CD4-positive, alpha-beta T cell treated with Interleukin-1 beta for 1 hour (primary cell): ENCODE data around the gene TRIM29.
"Not testable (repeated sequence)": the region's sequence is repeated elsewhere in the genome, so short reads cannot be mapped to it uniquely, and the experiment has no call there.

Experiments
- DNase-seq, 2 donors: peaks; one replicate each; pipeline ENCODE4 v3.0.0-alpha.2; 2020 to 2022

TRIM29 gene, protein sequence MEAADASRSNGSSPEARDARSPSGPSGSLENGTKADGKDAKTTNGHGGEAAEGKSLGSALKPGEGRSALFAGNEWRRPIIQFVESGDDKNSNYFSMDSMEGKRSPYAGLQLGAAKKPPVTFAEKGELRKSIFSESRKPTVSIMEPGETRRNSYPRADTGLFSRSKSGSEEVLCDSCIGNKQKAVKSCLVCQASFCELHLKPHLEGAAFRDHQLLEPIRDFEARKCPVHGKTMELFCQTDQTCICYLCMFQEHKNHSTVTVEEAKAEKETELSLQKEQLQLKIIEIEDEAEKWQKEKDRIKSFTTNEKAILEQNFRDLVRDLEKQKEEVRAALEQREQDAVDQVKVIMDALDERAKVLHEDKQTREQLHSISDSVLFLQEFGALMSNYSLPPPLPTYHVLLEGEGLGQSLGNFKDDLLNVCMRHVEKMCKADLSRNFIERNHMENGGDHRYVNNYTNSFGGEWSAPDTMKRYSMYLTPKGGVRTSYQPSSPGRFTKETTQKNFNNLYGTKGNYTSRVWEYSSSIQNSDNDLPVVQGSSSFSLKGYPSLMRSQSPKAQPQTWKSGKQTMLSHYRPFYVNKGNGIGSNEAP

GRCh38 chr11:120137611-120138521, at the start of gene TRIM29:
Gene TRIM29 (minus strand): TSS chr11:120138113. CDS start chr11:120138031, 82 bp downstream.
- DNase-seq, result no peak

DNA sequence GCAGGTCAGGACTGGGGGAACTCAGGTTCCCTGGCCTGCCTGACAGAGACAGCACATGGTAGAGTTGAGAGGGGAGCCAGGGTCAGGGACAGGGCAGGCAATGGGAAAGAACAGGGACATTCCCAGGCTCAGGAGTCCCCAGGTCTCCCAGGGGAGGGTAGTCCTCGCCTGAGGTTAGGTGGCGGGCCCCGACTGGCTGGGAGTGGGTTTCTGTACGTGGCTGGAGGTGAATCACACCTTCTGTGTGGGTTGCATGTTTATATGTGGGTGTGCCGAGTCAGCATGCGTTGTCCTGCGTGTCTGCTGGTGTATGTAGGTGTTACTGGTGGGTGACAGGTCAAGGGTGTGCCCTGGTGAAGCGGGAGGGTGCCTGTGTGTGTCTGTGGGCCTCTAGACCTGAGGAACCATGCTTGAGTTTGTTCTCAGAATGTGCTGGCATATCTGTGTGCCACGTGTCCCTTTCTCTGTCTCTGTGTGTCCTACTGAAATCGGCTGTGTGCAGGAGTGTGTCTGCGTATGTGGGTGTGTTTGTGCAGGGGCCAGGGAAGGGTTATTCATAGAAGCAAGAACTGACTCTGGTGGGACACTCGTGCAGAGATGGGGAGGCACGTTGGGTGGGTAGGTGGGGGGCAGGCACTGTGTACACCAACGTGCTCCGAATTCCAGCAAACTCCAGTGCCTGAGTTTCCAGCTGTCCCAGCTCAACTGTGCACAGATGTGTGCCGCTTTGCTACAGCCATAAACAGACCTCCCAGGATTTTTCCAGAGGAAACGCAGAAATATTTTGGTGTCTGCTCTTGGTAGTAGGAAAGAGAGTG, 49.1 kb upstream of the TRIM29 start:
- no peak for DNase-seq

DNA sequence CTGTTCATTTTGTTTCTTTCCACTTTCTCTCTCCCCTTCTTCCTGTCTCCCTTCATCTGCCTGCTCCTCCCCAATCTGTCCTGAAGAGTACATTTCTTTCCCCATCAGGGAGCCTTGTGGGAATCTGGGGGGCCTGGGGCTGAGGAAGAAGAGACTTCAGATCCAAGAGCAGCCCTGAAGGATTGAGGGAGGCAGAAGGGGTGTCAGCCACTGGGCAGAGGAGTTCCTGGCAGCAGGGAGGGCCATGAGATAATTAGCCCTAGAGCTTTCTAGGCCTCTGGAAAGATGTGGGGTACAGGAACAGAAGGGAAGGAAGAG, 48.5 kb upstream of the TRIM29 start:
- no peak for DNase-seq

DNA sequence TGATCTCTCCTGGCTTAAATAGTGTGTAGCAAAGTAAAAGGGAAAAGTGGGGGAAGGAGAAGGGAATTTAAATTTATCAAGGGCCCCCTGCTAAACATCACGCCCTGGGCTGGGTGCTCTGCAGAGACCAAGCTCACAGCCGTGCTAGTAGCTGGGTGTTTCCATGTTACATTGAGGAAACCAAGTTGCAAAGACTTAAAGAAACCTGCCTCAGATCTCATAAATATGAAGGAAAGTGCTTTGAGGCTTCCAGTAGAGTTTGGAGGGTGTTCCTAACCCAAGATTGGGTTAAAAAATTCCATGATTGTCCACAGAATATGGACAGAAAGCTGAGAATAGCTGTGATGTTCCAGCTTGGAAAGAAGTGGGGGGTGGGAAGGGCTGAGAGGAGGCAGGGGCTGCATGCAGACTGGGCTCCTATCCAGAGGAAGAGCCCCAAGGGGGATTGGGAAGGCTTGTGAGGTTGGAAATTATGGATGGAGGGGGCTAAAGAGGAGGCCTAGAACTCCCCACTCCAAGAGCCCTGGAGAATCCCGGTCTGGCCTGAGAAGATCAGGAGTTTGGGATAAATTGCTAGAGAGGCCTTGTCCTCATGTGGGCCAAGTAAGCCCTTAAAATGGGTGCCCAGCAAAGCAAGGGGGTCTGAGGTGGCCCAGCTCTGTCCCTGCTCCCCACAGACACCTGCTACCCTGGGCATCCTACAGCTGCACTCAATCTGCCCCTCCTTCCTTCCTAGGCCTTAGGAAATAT, 48.0 kb upstream of the TRIM29 start:
- no peak for DNase-seq

- no peak for DNase-seq
Observed at GRCh38 chr11:120184946-120185705, 47.2 kb upstream of the TRIM29 start.

DNA sequence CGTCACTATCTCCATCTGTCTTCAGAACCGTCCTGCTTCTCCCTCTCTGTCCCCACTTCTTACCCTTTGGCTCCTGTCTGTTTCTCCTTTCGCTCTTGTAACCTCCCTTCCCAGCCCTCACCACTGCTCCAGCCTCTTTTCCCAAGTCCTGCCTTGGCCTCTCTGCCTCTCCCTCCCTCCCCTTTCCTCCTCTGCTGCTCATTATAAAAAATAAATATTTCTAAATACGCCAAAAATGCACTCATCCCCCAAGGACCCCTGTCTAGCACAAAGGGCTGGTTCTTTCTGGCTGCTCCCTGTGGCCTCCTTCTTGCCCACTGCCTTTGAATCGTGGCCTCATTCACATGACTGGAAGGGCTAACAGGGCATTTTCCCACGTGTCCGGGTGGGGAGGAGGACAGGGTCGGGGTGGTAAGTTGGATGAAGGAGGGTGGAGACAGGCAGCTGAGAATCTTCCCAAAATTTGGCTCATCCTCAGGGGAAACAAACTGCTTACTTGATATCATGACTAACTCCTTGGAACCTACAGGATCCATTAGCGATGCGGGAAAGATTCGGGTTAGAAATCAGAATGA, 46.5 kb upstream of the TRIM29 start:
- DNase-seq, result no peak

- no peak for DNase-seq
Observed at GRCh38 chr11:120183701-120184141, 45.8 kb upstream of the TRIM29 start.

GRCh38 chr11:120182790-120183491, 45.0 kb upstream of the TRIM29 start:
- DNase-seq, result no peak

DNA sequence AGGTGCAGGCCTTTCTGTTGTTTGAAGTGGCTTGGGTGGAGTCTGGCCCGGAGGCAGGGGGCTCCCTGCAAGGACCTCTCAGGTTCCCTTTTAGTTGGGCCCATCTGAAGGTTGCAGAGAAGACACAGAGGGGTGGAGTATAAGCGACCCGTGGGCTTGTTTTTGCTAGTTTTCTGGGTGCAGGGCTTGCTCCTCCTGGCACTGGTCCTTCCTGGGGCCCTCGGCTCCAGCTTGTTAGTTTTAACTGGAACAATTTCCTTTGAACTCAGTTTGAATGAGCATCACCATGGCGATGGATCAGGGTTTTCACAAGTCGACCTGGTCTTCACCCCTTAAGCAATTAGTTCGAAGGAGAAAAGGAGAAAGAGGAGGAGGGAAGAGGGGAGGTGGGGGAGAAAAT, 44.5 kb upstream of the TRIM29 start:
- no peak for DNase-seq

DNA sequence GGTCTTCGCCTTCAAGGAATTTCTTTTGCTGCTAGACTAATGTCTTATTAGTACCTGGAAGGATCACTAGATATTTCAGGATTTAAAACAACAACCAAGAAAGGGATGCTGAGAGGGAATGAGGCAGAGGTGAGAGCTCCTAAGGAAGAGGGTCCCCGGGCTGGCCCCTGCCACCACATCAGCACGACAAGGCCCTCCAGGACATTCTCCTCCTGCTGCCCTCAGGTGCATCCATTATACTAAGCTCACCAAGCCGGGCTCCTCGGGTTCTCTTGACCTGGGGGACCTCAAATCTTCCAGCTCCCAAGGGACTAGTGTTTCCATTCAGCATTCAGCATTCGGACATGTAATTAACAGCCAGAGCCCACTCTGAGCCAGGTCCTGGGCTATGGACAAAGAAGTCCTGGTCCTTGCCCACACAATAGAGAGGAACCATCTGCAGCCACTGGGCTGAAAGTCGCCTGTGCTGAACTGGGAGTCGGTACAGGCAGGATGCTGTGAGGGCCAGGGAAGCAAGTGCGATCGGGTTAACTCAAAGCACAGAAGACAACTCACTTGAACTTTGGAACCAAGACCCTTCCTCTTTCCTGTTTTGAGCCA, 43.6 kb upstream of the TRIM29 start:
- DNase-seq, result no peak

- DNase-seq, result no peak
Observed at GRCh38 chr11:120180551-120181232, 42.8 kb upstream of the TRIM29 start.

- not testable (repeated sequence) for DNase-seq
Observed at GRCh38 chr11:120180063-120180462, 42.1 kb upstream of the TRIM29 start.

- no peak for DNase-seq
Observed at GRCh38 chr11:120179057-120179672, 41.3 kb upstream of the TRIM29 start.

GRCh38 chr11:120178561-120179056, 40.7 kb upstream of the TRIM29 start:
- no peak for DNase-seq

DNA sequence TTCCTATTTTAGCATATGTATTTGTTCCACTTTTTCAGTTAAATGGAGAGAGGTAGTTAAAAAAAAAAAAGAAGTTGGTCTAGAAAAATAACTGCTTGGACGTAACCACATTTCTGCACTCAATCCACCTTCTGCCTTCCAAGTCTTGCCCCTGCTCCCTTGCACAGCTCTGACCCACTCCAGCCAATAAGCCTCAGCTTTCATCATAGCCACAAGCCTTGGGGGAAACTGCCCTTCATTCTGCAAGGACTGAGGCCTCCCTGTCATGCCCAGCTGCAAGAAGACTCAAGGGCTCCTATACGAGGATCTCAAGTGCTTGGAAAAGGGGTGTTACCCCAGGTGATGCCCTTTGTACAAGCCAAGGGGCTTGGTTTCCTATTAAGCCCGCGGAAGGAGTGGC, 37.0 kb upstream of the TRIM29 start:
- no peak for DNase-seq

DNA sequence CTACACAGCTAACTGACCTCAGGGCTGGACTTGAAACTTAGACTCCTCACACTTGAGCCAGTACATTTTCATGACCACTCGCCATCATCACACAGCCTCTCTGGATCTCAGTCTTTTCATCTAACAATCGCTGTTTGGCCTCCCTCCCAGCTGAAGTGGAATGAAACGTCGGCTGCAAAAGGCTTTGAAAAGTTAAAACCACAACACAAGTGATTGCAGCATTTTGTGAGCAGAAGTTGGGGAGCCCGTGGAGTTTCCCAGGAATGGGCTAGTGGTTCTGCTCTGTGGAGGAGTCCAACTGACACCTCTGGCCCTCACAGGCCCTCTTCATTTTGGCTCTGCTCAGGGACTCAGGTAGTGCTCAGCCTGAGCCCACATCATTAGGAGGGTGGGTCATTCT, 35.9 kb upstream of the TRIM29 start:
- DNase-seq, result no peak

- DNase-seq, result no peak
Observed at GRCh38 chr11:120173019-120173705, 35.2 kb upstream of the TRIM29 start.
